ENCODE measurements around the gene SLC11A2.

- TF ChIP-seq CTCF (IDR thresholded peaks at IDR 0.05; ENCODE audit: insufficient read depth, low read depth, low read length) (no peak), EZH2 (IDR thresholded peaks at IDR 0.05; ENCODE audit: insufficient read depth, low read length) (no peak)
Measured at GRCh38 chr12:51033457-51034089, 7.4 kb upstream of the SLC11A2 start.

All from astrocyte (in vitro differentiated cells and primary cell).